ENCODE data around the gene NUP85. TPM values are rescaled to one million over a fixed set of nuclear protein-coding genes. Genes with fewer than 3 reads are reported as not detected.
A peak's percentile ranks its signal among the peaks of the same experiment; 100 is the strongest.

Gene NUP85
- polyA plus RNA-seq, 1 of the 3 experiments (the other 2 are of a cell fraction) = 80.5 TPM

GRCh38 chr17:75267411-75268232, 62.1 kb downstream of the NUP85 start:
- Histone ChIP-seq H3K9me2 (no peaks in the 10 kb centered on the region), H3K36me3 (replicated peaks in 1 of 2; ENCODE audit: control insufficient read depth in 1 of 2, insufficient read depth in 2 of 2, low read length in 1 of 2) (peaks cover 33 to 35% of the 10 kb centered on the region in 2 experiments), H3K27me3 (ENCODE audit: insufficient read depth) (no peaks in the 10 kb centered on the region), H3K27ac (ENCODE audit: low read depth in 2 of 2, low read length in 1 of 2) (no peak overlapping the region), H3K4me2 (no peak overlapping the region), H3K9ac (no peak overlapping the region), H3K4me3 (ENCODE audit: low read depth in 2 of 2, low read length in 1 of 2) (no peak overlapping the region), H2AFZ (ENCODE audit: low read depth) (no peak overlapping the region), H3K9me3 (no peaks in the 10 kb centered on the region), H4K20me1 (ENCODE audit: insufficient read depth) (no peaks in the 10 kb centered on the region), H3K79me2 (ENCODE audit: insufficient read depth) (peaks cover 25% of the 10 kb centered on the region), H3F3A (replicated peaks; ENCODE audit: insufficient read depth) (peaks cover 5% of the 10 kb centered on the region), H3K4me1 (ENCODE audit: control insufficient read depth in 1 of 2, insufficient read depth in 2 of 2, low read depth in 1 of 2, low read length in 1 of 2) (peaks cover 20 to 28% of the 10 kb centered on the region in 2 experiments)
- POLR2A ChIA-PET = no interaction called here
- WGBS (ENCODE audit: low lambda C conversion rate) = 80% methylated on average over 14 of the region's 14 CpGs
- DNase-seq = peak; percentile 21
- TF ChIP-seq MAX (IDR thresholded peaks at IDR 0.05; ENCODE audit: low read depth) (no peak), EP300 (IDR thresholded peaks at IDR 0.05; ENCODE audit: borderline replicate concordance in 1 of 2, low read depth in 1 of 2, low read length in 1 of 2) (no peak), POLR2AphosphoS5 (IDR thresholded peaks at IDR 0.05; ENCODE audit: low read depth, low read length) (peak; percentile 17)
- CTCF ChIA-PET = interaction anchor here (1.5 to 6.0 kb wide), 3 partner anchors 22 to 145 kb away, joined by 5 to 58 read pairs (median 7); partner anchors contain the start of gene SLC25A19

GRCh38 chr17:75269844-75270217, 64.4 kb downstream of the NUP85 start:
- H3K27ac ChIP-seq (ENCODE audit: low read depth in 2 of 2, low read length in 1 of 2) = peak overlapping the region; percentile 74 to 97; a peak in 3 of 4 replicates
- peaks cover 6% of the 10 kb centered on the region for H3F3A ChIP-seq (replicated peaks; ENCODE audit: insufficient read depth)
- CTCF ChIA-PET = interaction anchor here (0.9 to 6.8 kb wide), 27 partner anchors 9 to 350 kb away, joined by 3 to 102 read pairs (median 10); partner anchors contain the start of genes GGA3, GRB2, MRPS7 and NT5C
- TF ChIP-seq JUND (IDR thresholded peaks at IDR 0.05) (no peak), EP300 (IDR thresholded peaks at IDR 0.05; ENCODE audit: borderline replicate concordance in 1 of 2, low read depth in 1 of 2, low read length in 1 of 2) (no peak), TCF12 (IDR thresholded peaks at IDR 0.05) (no peak), NRF1 (IDR thresholded peaks at IDR 0.05; ENCODE audit: low read depth, low read length) (no peak), MAX (IDR thresholded peaks at IDR 0.05; ENCODE audit: low read depth) (no peak), CTCF (IDR thresholded peaks at IDR 0.05) (no peak), USF1 (IDR thresholded peaks at IDR 0.05; ENCODE audit: borderline replicate concordance, low read depth) (no peak), RCOR1 (IDR thresholded peaks at IDR 0.05; ENCODE audit: low read length) (no peak)
- H3K9me2 ChIP-seq = no peaks in the 10 kb centered on the region
- WGBS (ENCODE audit: low lambda C conversion rate) = 28% methylated on average over 6 of the region's 6 CpGs
- peak overlapping the region; percentile 85 for H3K9ac ChIP-seq
- no peaks in the 10 kb centered on the region for H3K9me3 ChIP-seq
- H3K4me3 ChIP-seq (ENCODE audit: low read depth in 2 of 2, low read length in 1 of 2) = peak overlapping the region; percentile 74 to 82
- H3K27me3 ChIP-seq (ENCODE audit: insufficient read depth) = no peaks in the 10 kb centered on the region
- peaks cover 16 to 20% of the 10 kb centered on the region in 2 experiments for H3K36me3 ChIP-seq (replicated peaks in 1 of 2; ENCODE audit: control insufficient read depth in 1 of 2, insufficient read depth in 2 of 2, low read length in 1 of 2)
- no peak for DNase-seq
- POLR2A ChIA-PET = interaction anchor here (0.9 to 5.3 kb wide), 10 partner anchors 8 to 259 kb away, joined by 3 to 67 read pairs (median 7); partner anchors contain the start of genes GGA3, GRB2, MRPS7 and NUP85
- H3K79me2 ChIP-seq (ENCODE audit: insufficient read depth) = peaks cover 9% of the 10 kb centered on the region
- peak overlapping the region; percentile 95 for H3K4me2 ChIP-seq
- peaks cover 24 to 44% of the 10 kb centered on the region in 2 experiments; a peak in 3 of 4 replicates for H3K4me1 ChIP-seq (ENCODE audit: control insufficient read depth in 1 of 2, insufficient read depth in 2 of 2, low read depth in 1 of 2, low read length in 1 of 2)
- no peaks in the 10 kb centered on the region for H4K20me1 ChIP-seq (ENCODE audit: insufficient read depth)
- H2AFZ ChIP-seq (ENCODE audit: low read depth) = peak overlapping the region; percentile 100; the same call in 1 of the 2 replicates

Measured in SK-N-SH (cell line).